ENCODE results near the gene CNPY1. TPM values are rescaled to one million over a fixed set of nuclear protein-coding genes. Genes with fewer than 3 reads are reported as not detected.
A peak's percentile ranks its signal among the peaks of the same experiment; 100 is the strongest.

CNPY1 gene
- total RNA-seq, 1 experiment from 2014 or later: not detected

DNA sequence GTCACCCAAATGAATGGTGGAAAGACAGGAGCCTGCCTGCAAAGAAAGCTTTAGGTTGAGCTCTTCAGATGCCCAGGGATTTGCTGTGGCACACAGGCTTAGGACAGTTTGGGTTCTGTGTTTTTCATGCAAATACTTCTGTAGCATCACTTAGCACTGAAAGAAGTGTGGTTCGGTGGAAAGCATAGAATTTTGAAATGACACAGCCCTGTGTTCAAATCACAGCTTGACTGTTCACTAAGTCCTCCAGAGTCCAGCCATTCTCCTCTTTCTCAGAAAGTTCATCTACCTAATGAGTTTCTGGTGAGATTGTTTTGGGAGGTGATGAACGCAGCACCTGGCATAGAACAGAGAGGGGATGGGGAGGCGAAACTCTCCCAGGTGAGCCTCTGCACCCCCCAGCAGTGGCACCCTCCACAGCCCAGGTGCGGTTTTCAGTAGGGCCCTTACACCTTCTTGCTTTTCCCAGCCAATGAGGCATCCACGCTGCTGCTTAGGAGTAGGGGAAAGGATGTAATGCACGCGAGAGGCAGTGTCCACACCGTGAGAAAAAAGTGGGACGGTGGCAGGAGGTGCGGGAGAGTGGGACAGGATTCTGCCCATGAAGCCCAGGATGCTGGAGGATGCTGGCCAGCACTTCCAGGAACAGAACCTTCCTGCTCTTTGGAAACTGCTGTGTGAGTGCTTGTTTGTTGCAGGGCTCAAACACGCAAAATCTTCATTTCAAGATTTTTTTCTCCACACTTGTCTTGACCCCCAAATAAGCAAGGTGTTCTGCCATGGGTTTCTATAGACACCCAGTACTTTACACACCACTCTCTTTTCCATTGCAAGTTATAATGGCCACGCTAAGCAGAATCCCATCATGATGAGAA, 76.8 kb downstream of the CNPY1 start:
- Mint-ChIP-seq H3K36me3 (ENCODE audit: insufficient read depth, unreplicated experiment) (peaks cover 7% of the 10 kb centered on the region), H3K4me3 (ENCODE audit: unreplicated experiment) (no peak overlapping the region), H3K27me3 (ENCODE audit: insufficient read depth, unreplicated experiment) (no peaks in the 10 kb centered on the region), H3K4me1 (ENCODE audit: low read depth, unreplicated experiment) (peaks cover 6% of the 10 kb centered on the region), H3K9me3 (ENCODE audit: unreplicated experiment) (no peaks in the 10 kb centered on the region), H3K27ac (ENCODE audit: unreplicated experiment) (no peak overlapping the region)
- Histone ChIP-seq H3K4me3 (ENCODE audit: low read depth, low read length) (no peak overlapping the region), H3K36me3 (ENCODE audit: control insufficient read depth, insufficient read depth, low read length) (no peaks in the 10 kb centered on the region), H3K4me1 (peaks cover 14% of the 10 kb centered on the region; the same call in 1 of the 2 replicates), H3K27me3 (replicated peaks; ENCODE audit: control insufficient read depth, insufficient read depth, low read length) (no peaks in the 10 kb centered on the region), H3K9me3 (no peaks in the 10 kb centered on the region)
- POLR2A ChIA-PET: no interaction called here
- TF ChIP-seq, protein P1, sequence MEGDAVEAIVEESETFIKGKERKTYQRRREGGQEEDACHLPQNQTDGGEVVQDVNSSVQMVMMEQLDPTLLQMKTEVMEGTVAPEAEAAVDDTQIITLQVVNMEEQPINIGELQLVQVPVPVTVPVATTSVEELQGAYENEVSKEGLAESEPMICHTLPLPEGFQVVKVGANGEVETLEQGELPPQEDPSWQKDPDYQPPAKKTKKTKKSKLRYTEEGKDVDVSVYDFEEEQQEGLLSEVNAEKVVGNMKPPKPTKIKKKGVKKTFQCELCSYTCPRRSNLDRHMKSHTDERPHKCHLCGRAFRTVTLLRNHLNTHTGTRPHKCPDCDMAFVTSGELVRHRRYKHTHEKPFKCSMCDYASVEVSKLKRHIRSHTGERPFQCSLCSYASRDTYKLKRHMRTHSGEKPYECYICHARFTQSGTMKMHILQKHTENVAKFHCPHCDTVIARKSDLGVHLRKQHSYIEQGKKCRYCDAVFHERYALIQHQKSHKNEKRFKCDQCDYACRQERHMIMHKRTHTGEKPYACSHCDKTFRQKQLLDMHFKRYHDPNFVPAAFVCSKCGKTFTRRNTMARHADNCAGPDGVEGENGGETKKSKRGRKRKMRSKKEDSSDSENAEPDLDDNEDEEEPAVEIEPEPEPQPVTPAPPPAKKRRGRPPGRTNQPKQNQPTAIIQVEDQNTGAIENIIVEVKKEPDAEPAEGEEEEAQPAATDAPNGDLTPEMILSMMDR (IDR thresholded peaks at IDR 0.05; ENCODE audit: insufficient read depth in 1 of 2, low read depth in 1 of 2, low read length in 1 of 2, severe bottlenecking in 1 of 2, unreplicated experiment in 1 of 2): no peak
- intact Hi-C loops (cut with micrococcal nuclease; ENCODE audit: unreplicated experiment): no loop called here
- CTCF ChIA-PET: no interaction called here
- no peak for DNase-seq
- no TSS peak for BruUV-seq (replicated peaks)

DNA sequence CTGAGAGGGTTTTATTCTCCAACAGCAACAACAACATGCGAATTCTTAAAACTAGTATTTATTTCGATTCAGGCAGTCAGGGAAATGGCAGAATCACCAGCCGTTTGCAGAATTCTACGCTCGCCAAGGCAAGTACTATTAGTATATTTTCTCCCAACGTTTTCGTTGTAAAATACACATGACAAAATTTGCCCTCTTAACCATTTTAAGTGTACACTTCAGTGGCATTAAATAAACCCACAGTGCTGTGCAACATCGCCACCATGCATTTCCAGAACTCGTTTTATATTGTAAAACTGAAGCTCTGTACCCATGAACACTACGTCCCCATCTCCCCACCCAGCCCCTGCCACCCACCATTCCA, 77.6 kb downstream of the CNPY1 start:
- no peak for DNase-seq
- BruUV-seq (replicated peaks): no TSS peak
- Histone ChIP-seq H3K9me3 (no peaks in the 10 kb centered on the region), H3K27me3 (replicated peaks; ENCODE audit: control insufficient read depth, insufficient read depth, low read length) (no peaks in the 10 kb centered on the region), H3K4me3 (ENCODE audit: low read depth, low read length) (no peak overlapping the region), H3K4me1 (peaks cover 14% of the 10 kb centered on the region; the same call in 1 of the 2 replicates), H3K36me3 (ENCODE audit: control insufficient read depth, insufficient read depth, low read length) (no peaks in the 10 kb centered on the region)
- TF ChIP-seq, protein P1 (IDR thresholded peaks at IDR 0.05; ENCODE audit: insufficient read depth in 1 of 2, low read depth in 1 of 2, low read length in 1 of 2, severe bottlenecking in 1 of 2, unreplicated experiment in 1 of 2): no peak
- H3K36me3 Mint-ChIP-seq (ENCODE audit: insufficient read depth, unreplicated experiment): peaks cover 7% of the 10 kb centered on the region
- ChIA-PET CTCF (no interaction called here), POLR2A (no interaction called here)
- H3K27me3 Mint-ChIP-seq (ENCODE audit: insufficient read depth, unreplicated experiment): no peaks in the 10 kb centered on the region
- intact Hi-C loops (cut with micrococcal nuclease; ENCODE audit: unreplicated experiment): no loop called here
- H3K27ac Mint-ChIP-seq (ENCODE audit: unreplicated experiment): no peak overlapping the region
- H3K4me3 Mint-ChIP-seq (ENCODE audit: unreplicated experiment): peak overlapping the region; percentile 47
- H3K9me3 Mint-ChIP-seq (ENCODE audit: unreplicated experiment): no peaks in the 10 kb centered on the region
- H3K4me1 Mint-ChIP-seq (ENCODE audit: low read depth, unreplicated experiment): peaks cover 6% of the 10 kb centered on the region

DNA sequence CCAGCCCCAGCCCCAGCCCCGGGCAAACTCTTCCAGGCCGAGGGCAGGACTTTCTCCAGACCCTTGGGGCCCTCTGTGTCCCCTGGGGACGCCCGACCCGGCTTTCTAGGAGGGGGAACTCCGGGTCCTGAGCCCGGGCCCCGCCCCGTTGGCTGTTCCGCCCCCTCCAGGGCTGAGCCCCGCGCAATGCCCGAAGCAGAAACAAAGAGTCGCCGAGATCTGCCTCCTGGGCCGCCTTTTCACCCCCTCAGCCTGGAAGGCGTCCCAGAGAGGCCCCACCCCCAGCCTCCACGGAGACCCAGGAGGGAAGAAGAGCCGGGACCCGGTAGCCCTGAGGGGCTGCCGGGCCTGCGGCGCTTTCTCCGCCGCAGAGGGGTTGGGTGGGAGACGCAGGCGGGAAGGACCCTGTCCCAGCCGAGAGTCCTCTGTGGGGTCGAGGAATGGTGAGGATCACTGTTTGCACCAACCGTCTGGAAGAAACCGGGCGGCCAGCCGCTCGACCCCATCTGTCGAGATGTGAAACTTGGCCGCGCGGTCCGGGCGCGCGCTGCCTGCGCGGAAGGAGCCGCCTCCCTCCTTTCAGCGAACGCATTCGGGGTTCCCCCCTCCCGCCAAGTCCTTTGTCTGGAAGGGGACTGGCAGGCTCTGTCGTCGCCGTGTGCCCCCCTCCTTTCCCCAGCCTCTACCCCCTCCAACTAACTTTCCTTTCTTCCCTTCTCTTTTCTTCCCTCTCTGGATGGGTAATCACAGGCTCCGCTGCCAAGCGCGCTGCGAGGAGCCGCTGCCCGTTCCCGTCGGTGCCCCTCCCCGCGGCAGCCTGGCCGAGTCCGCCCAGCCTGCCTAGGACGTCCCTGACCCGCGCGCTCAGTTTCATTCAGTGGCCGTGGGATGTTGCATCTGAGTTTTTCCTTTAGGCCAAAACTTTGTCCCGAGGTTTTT, 78.2 kb downstream of the CNPY1 start:
- Mint-ChIP-seq H3K9me3 (ENCODE audit: unreplicated experiment) (no peaks in the 10 kb centered on the region), H3K4me1 (ENCODE audit: low read depth, unreplicated experiment) (peaks cover 6% of the 10 kb centered on the region), H3K4me3 (ENCODE audit: unreplicated experiment) (peak overlapping the region; percentile 47), H3K27ac (ENCODE audit: unreplicated experiment) (no peak overlapping the region), H3K27me3 (ENCODE audit: insufficient read depth, unreplicated experiment) (no peaks in the 10 kb centered on the region), H3K36me3 (ENCODE audit: insufficient read depth, unreplicated experiment) (peaks cover 7% of the 10 kb centered on the region)
- DNase-seq: no peak
- Histone ChIP-seq H3K4me3 (ENCODE audit: low read depth, low read length) (peak overlapping the region; percentile 12), H3K4me1 (peaks cover 12% of the 10 kb centered on the region; the same call in 1 of the 2 replicates), H3K27me3 (replicated peaks; ENCODE audit: control insufficient read depth, insufficient read depth, low read length) (no peaks in the 10 kb centered on the region), H3K36me3 (ENCODE audit: control insufficient read depth, insufficient read depth, low read length) (no peaks in the 10 kb centered on the region), H3K9me3 (no peaks in the 10 kb centered on the region)
- TF ChIP-seq, protein P1 (IDR thresholded peaks at IDR 0.05; ENCODE audit: insufficient read depth in 1 of 2, low read depth in 1 of 2, low read length in 1 of 2, severe bottlenecking in 1 of 2, unreplicated experiment in 1 of 2): no peak
- ChIA-PET CTCF (no interaction called here), POLR2A (no interaction called here)
- no TSS peak for BruUV-seq (replicated peaks)
- intact Hi-C loops (cut with micrococcal nuclease; ENCODE audit: unreplicated experiment): no loop called here

All from Caco-2 (cell line).